GM21367 (cell line): ENCODE results near the gene SMS.

Source experiments
- ATAC-seq: cut with Tn5 transposase; IDR thresholded peaks from one replicate; pipeline ENCODE4 v1.9.1; 2021; ENCODE audit not compliant: unreplicated experiment

SMS gene

GRCh38 chrX:21940356-21940829 lies at the start of gene SMS:
Gene SMS, plus strand, starts transcription at chrX:21940709. Its CDS starts 116 bp downstream, at chrX:21940825.
- ATAC-seq = peak; percentile 63

- ATAC-seq = no peak
These were observed 35.2 kb upstream of the SMS start for GRCh38 chrX:21905313-21905712.

DNA sequence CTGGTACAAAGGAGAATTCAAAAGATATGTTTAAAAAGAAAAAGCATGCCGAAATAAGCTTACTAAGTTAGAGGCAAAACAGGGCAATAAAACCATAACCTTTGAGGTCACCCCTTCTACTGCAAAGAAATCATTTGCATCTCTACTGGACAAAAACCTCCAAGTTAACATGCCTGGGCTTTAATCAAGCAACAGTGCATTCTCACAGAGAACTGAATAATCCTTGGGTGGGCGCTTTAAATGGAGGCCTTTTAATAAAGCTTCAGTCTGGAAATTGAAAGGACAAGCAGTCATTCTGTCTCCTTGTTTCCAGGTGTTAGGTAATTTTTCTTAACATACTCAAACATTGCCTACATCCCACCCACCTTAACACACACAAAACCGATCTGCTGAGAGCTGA lies 34.6 kb upstream of the SMS start:
- no peak for ATAC-seq

DNA sequence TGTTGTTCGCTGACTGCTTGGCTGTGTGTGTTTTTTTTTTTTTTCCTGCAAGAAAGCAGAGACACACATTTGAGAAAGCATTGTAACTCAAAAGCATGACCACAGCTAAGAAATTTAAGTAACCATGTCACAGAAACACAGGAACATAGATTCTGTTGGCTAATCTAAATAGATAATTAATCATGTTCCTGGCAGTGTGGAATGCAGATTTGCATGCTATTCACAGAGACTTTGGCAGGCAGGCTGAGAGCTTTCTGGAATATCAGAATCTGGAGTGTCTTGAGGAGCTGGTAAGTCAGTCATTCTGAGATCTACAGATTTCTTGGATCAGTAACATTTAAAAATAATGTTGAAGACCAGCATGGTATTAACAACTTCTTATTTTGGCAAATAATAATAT lies 33.2 kb upstream of the SMS start:
- no peak for ATAC-seq

DNA sequence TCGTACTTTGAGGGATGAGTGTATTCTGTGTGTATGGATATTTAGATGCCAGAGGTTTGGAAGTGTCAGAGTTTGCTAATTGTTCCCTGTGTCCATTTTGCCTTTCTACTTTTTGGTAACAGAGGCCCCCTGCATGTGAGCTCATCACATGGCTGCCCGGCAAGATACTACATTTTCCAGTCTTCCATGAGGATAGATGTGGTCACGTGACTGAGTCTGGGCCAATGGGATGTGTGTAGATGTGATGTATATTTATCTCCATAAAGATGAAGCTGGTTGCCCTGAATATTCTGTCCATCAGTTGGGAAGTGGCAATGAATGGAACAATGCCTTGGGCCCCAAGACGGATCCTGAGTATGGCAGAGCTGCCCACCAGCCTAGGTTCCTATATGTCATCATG lies 29.0 kb upstream of the SMS start:
- no peak for ATAC-seq

DNA sequence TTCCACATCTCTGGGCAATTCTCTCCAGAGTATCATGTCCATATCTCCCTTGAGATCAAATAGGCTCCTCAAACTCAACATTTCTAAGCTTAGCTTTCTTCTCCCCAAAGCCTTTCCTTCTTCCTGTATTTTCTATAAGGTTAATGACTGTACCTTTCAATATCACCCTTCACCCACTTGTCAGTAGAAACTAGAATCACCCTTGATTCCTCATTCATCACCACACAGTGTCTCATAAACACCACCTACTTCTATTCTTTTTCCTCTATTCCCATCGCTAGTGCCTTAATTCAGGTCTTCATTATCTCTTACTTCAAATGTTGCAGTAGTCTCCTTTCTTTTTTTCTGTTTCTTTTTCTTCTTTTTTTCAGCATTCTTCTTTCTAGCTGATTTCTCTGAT lies 28.3 kb upstream of the SMS start:
- no peak for ATAC-seq

DNA sequence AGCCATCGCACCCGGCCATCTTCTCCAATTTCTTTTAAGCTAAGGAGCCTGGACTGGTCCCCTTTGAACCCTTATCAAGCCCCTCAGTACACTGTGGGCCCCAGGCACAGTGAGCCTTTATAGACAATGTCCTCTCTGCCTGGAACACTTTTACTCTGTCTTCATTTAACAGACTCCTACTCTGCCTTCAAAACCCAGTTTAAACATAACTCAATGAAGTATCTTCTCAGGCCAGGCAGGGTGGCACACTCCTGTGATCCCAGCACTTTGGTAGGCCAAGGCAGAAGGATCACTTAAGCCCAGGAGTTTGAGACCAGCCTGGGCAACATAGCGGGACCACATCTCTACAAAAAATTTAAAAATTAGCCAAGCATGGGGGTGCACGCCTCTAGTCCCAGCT lies 27.5 kb upstream of the SMS start:
- ATAC-seq = no peak

DNA sequence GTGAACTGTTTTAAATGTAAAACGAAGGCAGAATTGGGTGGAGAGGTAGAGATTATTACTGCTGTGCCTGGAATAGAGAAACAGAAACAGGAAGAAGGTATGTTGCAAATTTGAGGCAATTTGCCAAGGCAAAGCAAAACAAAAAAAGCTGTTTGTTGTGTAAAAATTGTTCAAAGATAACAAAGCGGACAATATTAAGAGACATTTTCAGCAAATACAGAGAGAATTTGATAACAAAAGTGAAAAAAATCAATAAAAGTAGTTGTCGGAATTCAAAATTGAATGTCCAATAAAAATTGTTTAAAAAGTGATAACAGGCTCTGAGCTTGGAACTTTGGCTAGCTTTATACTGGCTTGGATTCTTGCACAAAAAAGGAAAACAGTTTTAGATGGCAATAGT lies 14.4 kb upstream of the SMS start:
- no peak for ATAC-seq

GRCh38 chrX:21926527-21927278 lies 13.8 kb upstream of the SMS start:
- ATAC-seq = peak; percentile 90

DNA sequence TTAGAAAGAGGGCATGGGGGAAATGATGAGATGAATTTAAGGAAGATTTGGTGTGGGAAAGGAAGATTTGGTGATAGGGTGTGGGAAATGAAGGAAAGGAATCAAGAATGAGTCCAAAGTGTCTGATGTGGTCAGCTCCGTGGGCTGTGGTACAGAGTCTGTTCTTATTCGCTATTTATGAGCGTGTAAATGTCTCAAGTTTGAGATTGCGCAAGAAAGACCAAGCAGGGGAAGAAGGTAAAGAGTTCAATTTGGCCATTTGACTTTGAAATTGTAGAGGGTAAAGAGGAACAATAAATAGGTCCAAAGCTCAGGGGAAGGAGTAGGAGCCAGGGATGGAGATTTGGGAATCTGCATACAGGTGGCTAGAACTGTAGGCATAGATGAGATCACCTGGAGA lies 11.3 kb upstream of the SMS start:
- no peak for ATAC-seq

DNA sequence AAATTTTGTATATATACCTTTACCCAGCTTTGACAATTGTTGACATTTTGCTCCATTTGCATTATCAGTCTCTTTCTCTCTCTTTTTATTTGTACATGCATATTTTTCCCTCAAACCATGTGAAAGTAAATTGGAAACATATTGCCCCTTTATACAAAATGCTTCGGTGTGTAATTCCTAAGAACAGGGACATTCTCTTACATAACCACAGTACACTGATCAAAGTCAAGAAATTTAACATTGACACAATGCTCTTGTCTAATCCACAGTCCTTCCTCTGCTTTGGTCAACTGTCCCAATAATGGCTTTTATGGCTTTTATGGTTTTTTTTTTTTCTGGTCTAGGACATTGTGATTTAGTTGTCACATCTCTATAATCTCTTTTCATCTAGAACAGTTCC lies 9.5 kb upstream of the SMS start:
- no peak for ATAC-seq

DNA sequence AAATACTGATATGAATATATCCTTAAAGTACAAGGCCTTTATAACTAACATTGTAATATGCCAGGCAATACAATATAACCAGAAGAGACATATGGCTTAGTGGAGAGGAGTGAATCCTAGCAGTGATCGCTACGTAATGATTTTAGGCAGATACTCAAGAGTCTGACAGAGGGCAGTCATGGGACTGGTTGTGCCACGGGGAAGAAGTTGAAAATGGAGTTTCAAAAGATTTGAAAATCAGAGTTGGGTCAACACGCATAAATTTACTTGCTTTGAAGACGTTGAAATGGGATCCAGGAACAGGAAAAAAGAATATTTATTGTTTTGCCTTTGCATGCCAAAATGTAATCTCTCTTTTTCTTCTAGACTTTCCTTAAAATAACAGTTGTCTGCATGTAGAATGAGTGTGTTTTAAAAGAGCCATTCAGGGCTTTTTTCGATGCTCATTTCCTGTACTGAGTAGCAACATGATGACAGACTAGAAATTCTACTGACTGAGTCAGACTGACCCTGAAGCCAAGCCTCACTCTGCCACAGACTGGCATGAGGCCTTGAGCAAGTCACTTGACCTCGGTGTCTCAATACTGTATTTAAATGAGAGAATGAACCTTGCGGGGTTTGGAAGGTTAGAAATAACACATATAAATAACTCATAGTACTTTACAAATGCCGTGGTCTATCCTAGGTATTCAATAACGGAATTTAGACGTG lies 8.1 kb upstream of the SMS start:
- no peak for ATAC-seq

DNA sequence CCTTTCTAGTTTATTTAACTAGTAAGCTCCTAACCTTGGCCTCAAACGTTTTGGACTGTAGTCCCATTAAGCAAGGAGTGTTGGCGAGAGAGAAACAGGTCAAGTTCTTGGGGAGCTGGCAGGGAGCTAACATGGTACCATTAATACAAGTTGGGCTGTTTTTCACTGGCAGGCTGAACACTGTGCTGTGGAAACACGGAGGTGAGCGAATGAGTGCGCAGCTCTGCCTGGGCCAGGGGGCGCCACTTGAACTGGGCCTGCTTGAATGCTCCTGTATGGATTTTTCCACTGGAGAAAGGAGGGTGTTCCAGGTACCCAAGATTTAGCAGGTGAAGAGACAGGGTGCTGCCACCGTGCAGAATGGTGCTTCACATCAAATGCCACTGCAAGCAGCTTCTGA lies 7.4 kb upstream of the SMS start:
- ATAC-seq = no peak

GRCh38 chrX:21934414-21934813 lies 6.1 kb upstream of the SMS start:
- ATAC-seq = no peak

DNA sequence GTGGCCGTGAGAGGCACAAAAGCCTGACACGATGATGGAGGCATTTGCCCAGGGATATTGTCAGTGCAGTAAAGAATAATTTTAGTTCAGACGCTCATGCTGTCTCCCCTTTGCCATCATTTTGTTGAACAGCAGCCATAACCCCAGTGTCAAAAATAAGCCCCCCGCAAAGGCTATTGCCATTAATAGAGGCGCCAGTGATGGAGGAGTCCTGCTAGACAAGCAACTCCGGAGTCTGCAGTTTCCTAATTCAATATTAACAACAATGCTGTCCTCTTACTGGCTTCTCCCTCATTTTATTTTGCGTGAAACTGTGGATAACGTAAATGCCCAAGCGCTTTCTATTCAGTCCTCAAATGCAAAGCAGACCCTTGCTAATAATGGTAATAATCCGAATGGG lies 603 bp upstream of the SMS start:
- ATAC-seq = no peak

- ATAC-seq = no peak
These were observed 3.1 kb downstream of the SMS start for GRCh38 chrX:21943460-21944135.

DNA sequence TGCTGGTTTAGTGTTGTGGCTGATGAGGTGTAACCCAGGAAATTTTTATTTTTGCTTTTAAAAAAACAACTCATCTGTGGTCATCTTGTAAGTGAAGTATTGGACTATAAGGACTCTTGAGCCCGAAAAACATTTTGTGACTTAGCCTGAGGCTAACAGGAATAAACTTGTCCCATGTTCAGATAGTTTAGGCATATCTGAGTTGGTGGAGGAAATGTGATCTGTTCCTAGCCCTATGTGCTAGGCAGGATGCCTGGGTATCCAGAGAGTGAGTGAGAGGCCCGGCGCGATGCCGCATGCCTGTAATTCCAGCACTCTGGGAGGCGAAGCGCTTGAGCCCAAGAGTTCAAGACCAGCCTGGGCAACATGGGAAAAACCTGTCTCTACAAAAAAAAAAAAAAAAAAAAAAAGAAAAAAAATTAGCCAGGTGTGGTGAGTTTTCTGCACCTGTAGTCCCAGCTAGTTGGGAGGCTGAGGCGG lies 3.7 kb downstream of the SMS start:
- no peak for ATAC-seq

DNA sequence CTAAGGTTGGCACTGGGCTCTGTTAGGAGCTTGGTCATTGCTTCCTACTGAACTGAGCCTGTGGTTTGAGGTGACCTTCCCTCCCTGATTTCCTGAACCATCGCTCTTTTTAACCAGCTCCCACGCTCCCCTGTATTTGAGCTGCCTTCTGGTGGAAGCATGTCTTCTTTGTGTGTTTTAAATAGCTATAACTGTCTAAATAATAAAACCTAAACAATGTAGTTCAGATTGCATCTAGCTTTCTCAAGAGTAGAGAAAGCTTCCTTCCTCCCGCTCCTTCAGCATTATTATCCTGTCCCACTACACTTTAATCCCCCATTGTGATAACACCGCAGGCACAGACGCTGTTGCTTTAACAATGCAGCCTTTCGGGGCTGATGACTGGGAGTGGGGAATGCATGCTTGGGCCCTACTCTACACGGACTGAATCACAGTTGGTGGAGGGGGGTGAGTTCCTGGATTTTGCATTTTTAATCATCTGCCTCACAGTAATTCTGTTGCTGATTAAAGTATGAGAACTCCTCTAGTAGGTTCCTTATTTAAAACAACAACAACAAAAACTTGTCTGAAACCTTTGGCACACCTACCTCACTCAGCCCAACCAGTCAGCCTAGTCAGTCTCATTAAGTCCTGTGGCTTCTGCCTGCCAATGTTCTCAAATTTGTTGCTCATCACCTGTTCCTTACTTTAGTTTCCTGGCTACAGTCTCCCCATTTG lies 6.6 kb downstream of the SMS start:
- no peak for ATAC-seq

DNA sequence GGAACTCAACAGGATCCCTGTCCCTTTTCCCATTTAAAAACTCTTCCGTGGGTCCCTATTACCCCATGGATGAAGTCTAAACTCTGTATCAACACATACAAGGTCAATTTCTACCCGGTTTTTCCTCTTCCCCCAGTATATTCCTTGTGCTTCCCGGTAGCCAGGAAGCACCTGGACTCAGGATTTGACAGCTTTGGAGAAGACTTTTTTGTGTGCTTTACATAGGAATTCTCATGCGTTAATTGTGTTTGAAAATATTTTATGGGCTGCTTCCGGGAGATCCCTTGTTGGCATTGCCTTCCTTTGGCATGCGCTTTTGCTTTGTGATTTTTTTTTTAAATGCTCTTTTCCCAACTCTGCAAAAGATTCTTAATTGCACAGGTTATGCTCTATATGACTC lies 7.2 kb downstream of the SMS start:
- ATAC-seq = no peak

GRCh38 chrX:21948897-21949578 lies 8.5 kb downstream of the SMS start:
- no peak for ATAC-seq

GRCh38 chrX:21949689-21950088 lies 9.2 kb downstream of the SMS start:
- no peak for ATAC-seq
